CD4-positive, alpha-beta T cell treated with Interleukin-4 for 1 hour (primary cell): ENCODE results near the gene CDK5.
A peak's percentile ranks its signal among the peaks of the same experiment; 100 is the strongest.

Experiments used
- DNase-seq, 2 donors: peaks; one replicate each; pipeline ENCODE4 v3.0.0-alpha.2; 2020 to 2022

Gene CDK5

DNA sequence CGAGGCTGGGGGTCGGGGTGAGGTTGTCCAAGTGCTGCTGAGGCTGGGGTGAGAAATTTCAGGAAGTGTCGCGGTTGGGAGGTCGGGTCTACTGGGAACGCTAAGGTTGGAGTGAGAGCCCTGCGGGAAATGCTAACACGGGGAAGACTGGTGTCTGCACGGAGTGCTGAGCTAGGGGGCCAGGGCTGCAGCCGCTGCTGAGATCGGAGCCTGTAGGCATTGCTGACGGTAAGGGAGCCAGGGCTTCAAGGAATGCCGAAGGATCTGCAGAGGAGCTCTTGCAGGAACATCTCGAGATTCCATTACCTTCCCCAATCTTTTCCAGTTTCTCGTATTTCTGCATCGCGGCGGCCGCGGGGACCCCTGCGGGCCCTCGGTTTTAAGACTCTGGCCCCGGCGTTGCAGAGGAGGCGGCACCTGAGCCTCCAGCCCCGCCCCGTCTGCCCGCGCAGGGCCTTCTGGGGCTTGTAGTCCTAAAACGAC is at the start of gene CDK5:
Gene CDK5, minus strand, starts transcription at position 392 of the 483 bp plus-strand sequence. Its CDS starts 49 bp downstream, at position 343.
- DNase-seq, result no peak

DNA sequence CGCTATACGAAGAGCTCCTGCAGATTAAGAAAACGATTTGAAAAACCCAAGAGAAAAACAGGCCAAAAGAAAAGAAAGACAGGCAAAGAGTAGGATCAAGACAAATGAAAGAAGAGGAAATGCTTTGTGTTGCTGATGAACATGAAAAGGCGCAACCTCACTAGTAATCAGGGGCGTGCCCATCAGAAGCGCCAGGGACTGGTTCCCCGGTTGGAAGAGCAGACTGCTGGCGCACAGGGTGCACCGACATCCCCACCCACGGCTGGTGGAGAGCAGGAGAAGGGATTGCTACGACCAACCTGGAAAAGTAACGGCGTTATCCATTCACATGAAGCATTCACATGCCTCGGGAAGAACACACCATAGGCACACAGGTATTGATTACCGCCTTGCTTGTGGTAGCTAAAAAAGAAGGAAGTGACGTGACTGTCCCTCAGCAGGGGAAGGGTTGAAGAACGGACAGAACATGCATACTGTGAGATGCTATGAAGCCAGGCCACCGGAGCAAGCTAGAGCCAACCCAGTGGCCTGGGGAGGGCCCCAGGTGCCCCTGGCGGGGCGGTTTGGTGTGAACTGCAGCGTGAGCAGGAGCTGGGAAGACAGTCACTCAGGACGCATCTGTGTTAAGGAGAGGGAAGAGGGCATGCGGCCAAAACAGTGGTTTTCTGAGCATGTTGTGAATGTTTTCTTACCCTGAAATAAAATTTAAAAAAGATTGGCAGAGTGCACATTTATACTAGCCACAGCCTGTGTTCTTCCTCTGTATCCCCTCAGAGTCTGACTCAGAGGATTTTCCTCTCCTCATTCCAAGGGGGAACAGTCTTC is 46.9 kb upstream of the CDK5 start:
- no peak for DNase-seq

DNA sequence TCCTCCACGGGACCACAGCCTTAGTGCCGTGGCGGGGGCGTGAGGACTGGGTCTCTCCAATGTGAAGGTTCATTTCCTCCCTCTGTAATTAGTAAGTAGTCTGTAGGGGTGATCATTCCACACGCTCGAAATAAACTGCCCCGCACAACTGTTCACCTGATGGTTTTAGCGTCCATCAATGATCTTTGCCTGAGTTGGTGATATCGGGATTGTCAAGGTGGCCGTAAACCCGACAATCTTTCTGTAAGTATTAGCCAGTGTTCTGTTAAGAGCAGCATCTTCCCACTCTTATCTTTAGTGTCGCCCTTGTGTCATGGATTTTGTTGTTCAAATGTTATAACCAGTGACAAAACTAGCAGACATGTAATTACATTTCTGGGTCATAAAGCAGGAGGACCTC is 46.3 kb upstream of the CDK5 start:
- no peak for DNase-seq

DNA sequence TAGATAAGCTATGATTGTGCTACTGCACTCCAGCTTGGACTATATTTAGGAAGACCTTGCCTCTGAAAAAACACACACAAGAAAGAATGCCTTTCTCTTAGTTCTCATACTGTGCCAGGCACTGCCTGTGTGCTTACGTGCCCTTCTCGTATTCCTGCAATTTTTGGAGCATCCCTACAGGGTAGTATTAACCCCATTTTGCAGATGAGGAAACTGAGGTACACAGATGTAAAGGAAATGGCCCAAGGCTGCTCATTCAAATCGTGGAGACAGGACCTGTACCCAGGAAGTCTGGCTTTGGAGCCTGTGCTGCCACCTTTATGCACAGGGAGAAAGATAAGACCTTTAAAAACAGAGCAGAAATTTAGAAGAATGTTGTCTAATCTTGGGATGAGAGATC is 45.3 kb upstream of the CDK5 start:
- no peak for DNase-seq

DNA sequence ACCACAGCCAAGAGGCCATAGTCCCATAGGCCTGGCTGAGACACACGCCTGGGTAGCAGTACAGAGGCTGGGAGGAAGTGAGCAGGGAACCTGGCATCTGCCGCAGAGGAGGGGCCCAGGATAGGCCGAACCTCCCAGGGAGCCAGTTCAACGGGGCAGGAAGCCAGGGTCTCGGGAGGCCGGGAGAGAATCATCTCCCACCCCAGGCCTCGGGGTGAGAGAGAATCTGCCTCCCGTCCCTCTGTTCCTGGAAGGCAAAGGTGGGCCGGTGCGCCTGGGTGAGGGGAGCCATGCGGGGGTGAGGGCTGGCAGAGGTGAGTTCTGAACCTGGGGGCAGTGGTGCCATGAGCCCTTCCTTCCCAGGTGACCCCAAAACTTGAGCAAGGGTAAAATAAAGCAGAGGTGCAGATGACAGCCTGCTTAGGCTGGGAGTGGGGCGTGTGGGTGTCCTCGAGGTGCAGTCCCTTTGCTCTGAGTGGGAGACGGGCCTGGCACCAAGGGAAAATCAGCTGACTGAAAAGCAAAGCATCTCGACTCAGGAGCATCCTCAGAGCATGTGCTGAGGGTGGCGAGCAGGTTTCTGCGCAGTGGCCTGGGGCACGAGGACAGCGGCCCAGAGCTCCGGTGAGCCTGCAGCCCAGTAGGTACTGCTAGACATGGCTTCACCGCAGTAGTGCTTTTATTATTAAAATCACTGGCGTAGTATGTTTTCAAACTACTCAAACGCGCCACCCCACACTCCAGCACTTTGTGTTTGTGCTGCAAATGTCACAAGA is 44.1 kb upstream of the CDK5 start:
- DNase-seq, result no peak

DNA sequence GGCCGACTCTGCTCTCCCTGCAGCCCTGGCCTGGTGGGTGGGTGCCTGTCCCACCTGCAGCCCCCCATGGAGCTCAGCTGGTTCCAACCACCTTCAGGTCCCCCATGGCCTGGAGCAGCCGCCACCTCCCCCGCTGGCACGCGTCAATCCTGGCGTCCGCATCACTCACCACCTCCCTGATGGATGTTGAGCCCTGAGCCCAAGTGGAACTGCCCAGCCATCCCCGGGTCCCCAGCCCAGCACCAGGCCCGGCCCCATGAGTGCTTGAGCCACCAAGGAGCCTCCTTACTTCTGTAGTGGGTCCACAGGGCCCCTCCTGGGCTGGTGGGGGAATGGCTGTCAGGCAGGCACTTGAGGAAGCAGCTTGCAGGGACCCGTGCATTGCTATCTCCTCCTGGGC is 43.2 kb upstream of the CDK5 start:
- no peak for DNase-seq

DNA sequence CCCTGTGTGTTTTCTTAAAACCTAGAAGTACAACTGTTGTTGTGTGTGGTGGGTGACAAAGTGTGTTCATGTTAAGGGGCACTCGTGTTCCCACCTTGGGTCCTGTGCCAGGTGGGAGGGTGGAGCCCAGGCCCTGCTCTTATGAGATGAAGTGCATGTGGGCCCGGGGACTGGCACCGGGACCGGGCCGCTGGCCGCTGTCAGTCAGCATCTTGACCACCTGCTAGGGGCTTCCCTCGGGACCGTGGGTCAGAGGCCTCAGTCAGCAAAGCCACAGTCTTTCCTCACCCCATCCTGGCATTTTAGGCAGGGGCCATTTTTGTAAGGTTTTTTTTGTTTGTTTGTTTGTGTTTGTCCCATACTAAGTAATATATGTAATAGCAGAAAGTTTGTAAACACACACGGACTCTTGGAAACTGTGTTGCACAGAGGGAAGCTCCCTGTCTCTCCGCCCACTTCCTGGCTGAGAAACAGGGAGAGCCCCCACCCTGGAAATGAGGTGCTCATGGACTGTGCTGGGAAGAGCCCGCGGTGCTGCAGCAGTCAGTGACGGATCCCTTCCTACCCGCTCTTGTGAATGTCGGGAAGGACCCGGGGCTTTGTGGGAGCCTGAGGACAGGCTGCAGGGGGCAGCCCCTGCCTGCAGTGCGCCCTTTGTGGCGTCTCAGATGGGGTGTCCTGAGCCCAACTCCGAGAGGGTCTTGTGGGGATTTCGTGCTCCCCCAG is 42.0 kb upstream of the CDK5 start:
- no peak for DNase-seq

DNA sequence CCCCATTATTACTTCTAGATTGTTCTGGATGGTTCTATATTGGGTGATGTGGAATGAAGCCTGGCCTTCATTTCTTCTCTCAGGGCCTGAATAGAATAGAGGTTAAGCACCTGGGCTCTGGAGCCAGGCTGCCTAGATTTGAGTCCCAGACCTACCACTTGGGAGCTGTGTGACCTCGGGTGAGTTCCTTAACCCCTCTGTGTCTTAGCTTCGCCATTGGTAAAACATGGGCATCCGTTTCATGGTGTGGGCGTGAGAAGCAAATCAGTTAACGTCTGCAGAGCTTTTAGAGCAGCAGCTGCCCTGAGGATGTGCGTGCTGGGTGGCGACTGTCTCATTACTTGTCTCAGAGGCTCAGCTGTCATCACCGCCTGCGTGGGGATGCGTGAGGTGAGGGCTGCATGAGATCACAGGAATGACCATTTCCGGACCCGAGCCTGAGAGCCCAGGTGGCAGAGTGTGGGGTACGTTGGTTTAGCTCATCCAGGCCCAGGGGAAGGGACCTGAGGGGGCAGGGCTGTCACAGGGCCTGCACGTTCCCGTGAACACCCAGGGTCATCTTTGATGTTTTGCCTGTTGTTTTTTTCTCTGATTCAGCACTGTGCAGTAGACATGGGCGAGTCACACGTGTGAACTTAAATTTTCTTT is 38.3 kb upstream of the CDK5 start:
- DNase-seq, result no peak

DNA sequence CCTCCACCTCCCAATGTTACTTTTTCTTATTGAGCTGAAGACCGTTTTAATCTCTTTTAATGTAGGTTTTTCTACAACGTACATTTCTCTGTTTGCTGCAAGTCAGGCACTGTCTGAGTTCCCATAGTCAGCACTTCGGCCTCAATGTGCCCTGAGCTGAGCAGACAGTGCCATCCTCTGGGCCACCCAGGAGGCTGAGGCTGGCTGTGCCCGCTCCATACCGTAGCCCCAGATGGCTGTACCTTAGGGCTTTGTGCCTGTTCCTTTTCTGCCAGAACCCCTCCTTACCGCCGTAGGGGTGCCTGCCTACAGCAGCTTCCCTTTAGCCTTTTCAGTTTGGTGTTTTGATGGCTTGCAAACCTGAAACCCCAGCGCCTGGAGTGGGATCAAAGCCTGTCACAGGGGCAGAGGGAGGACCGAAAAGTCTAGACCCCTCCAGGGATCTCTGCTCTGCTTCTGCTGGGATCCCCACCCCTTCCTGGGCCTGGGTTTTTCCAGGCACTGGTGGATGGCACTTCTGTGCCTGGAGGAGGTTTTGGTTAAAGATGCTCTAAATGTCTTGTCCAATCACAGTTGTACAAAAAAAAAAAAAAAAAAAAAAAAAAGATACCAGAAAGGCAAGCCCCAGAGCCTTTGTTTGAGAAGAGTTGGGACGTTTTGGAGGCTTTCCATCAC is 37.6 kb upstream of the CDK5 start:
- no peak for DNase-seq

DNA sequence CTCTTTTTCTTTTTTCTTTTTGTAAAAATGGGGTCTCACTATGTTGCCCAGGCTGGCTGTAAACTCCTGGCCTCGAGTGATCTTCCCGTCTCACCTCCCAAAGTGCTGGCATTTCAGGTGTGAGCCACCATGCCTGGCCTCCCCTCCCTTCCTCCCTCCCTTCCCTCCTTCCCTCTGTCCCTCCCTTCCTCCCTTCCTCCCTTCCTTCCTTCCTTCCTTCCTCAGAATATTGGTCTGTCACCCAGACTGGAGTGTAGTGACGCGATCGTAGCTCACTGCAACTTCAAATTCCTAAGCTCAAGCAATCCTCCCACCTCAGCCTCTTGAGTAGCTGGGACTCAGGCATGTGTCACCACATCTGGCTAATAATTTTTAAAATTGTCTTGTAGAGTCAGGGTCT is 37.0 kb upstream of the CDK5 start:
- DNase-seq, result no peak

DNA sequence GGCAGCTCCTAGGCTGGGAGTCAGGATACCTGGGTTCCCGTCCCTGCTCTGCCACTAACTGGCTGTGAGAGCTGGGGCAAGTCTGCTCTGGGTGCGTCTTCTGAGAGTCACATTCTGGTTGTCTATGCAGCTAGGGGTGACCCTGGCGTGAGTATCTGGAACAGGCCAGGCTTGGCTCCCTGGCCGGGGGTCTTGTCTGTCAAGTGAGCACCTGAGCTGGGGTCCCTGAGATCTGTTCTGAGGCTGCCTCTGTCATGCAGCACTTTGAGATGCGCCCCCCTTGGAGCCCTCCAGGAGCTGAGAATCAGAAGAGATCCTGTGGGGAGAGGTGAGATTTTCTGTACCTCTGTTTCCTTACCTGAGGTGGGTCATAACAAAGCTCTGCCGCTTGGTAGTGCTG is 36.1 kb upstream of the CDK5 start:
- DNase-seq, result no peak

DNA sequence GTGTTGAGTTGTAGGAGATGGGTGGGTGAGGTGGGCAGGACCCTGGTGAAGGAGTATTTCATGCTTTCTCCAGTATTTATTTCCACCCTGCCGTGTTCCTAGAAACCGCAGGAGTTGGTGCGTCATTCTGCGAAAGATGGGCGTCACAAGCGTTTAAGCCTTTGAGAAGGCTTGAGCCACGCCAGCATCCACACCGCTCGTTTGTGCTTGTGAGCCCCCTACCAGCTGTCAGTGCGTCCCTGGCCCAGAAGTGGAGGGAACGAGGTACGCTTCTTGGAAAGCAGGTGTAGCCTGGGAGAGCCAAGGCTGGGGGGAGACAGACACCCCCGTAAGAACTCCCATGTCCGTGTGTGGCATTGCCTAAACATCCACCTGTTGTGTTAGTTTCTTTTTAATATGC is 34.3 kb upstream of the CDK5 start:
- DNase-seq, result no peak

DNA sequence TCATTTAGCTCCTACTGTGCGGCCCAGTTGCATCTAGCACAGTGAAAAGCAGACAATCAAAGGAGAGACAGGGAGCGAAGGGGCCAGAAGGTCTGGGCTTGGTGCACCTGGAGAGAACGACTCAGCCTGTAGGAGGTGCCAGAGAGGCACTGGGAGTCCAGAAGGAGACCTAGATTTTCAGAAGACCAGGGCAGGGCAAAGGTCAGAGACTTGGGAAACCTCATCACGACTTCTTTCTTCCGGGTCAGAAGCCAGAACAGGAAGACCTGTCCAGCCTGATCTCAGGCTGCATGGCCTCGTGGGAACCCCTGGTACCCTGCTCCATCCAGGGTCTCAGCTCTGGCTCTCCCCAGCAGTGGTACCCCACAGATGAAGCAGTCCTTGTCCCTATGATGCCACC is 33.7 kb upstream of the CDK5 start:
- no peak for DNase-seq

DNA sequence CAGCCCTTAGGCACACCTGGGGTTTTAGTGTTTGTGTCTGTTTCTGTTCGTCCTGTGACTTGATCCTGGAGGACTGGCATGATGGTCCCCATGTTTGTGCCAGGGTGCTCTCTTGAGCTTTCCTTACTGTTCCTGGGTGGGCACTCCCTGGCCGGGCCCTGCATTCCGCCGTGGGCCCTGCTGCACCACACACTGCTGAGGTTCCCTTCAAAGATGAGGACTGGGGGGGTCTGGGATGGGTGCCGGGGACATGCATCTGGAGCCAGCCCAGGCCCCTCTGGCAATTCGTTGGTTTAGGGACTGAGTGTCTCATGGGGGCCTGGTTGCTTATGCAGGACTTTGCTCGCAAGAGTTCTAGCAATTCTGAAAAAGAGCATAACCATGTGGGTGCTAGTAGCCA is 33.3 kb upstream of the CDK5 start:
- no peak for DNase-seq

DNA sequence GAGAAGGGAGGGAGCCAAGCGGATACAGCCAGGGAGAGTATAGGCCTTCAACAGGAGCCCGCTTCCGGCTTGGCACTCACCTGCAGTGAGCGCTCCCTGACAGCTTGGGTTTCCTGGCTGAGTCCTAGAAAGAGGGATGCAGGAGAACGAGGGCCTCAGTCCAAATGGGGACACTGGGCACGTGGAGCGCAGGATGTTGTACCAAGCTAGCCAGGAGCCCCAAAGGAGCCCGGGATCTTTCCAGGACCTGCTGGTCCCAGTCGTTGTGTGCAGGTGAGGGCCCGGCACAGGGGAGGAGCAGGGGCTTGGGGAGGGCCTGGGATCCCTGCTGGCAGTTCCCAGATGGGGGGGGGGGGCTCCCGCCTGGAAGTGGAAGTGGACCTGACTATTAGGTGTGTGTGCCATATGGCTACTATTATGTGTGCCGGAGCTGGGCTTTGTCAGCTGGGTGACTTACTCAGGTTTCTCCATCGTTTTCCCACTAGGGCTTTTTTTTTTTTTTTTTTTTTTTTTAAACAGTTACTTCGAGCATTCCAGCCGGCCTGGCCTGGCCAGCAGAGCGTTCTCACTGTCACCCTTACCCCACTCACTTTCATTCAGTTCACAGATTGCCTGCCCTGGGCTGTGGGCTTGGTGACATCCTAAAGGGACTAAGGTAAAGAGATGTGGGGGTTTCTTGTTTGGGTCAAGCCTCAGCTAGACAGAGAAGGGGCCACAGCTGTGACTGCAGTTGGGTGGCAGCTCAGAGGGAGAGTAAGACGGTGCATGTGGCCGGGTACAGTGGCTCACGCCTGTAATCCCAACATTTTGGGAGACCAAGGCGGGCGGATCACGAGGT is 32.4 kb upstream of the CDK5 start:
- DNase-seq, result no peak

DNA sequence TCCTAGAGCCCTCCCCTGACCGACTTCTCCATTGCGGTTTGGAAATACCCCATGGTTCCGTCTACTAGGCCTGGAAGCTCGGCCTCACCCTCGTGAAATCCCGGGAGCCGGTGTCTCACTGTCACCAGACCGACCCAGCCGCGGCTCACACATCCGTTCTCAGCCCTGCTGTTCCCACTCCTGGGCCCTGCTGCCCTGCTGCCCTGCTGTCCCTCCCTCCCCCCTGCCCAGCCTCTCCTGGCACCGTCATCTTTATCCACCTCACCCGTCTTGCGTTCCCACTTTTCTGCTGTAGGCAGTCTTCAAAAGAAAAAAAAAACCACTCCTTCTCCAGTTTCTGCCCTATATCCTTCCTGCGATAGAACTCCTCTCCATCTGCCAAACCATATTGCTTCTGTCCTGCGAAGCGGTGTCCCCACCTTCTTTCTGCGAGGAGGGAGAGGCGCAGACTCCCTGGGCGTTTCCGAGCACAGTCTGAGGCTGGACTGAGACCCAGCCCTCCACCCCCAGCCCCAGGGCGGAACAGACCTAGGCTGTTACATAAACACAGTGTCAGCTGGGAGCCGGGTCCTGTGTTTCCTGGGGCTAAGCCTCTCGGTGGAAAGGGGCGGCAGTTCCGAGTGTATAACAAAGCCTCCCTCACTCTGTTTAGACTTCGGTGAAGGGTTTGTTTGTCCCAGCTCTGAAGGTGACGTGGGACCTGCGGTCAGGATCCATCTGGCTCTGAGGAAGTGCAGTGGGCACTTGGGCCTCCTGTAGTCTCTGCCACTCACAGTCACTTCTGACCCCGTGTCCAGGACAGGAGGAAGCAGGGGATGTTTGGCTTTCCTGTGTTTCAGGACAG is 31.4 kb upstream of the CDK5 start:
- DNase-seq, result peak; percentile 19 to 82

DNA sequence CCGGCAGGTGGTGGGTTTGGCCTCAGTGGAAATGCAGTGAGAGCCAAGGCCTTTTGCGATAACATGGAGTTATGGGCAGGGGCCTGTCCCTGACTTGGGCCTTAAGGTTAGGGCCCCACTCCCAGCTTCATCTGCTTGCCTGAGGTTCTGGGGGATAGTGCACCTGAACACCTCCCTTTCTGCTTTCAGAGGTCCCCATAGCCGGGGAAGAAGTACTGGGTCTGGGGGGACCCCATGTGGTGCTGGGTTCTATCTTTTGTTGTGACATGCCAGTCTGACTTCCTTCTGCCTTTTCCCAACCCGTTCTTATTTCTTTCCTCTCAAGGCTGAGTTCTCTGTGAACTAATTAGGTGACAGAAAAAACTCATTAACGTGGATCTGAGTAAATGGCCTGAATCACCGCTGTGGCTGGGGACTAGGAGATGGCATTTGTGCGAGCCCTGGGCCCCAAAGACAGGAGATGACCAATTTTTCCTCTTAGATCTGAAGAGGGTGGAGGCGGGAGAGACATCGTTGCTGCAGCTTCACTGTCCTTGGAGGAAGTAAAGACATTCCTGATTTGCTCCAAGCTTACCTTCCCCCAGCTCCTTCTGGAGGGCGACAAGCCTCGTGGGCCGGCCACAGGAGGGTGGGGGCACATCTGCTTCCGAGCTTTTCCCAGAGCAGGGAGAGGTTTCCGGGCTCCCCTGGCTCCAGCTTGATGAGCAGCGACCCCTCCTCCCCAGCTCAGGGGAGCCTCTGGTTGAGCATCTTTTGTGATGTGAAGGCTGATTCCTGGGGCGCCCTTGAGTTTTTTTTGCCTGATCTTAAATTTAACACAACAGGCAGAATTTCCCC is 30.5 kb upstream of the CDK5 start:
- no peak for DNase-seq

DNA sequence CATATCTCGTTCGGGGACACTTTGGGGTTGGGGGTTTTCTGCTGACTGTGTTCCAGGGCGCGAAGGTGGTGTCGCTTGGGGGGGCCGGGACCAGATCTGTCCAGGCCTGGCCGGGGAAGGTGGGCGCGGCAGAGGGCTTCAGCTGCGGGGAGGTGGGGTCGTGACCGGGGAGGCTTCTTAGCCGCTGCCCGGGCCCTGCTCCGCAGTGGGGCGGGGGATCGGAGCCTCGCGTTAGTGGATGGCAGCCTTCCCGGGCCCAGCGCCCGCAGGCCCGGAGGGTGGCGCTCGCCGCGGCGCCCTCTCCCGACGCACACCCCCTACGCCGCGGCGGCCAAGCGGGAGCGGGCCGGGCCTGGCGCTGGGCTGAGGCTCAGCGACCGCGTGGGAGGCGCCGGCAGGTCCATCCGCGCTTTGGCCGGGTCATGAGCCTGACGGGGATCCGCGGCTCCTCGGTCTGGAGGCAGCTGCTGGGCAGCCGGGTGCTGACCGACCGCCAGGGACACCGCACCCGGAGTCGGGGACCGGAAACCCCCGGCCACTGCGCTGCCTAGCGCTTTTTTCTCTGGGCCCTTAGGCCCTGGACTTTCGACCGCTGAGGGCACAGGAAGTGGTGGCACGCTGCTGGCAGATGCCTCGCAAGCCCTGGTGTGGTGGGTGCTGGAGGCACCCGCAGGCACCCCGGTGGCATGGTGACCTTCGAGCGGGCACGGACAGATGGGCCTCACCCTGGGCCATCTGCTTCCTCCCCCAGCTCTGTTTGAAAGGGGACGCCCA is 29.7 kb upstream of the CDK5 start:
- DNase-seq, result peak; percentile 30 to 47

DNA sequence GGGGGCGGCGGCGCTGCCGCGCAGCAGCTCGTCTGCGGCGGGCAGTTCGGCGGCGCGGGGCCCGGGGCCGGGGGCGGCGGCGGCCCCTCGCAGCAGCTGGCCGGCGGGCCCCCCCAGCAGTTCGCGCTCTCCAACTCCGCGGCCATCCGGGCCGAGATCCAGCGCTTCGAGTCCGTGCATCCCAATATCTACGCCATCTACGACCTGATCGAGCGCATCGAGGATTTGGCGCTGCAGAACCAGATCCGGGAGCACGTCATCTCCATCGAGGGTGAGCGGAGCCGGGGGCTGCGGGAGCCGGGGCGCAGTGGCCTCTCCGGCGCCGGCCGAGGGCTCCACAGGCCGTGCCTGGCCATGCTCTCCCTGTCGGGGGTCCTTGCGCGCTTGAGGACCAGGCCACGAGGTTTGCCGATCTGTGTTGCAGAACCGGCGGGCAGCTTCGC is 29.1 kb upstream of the CDK5 start:
- DNase-seq, result no peak
